HUES48 (cell line): ENCODE measurements around the gene ELK3.

ENCODE experiments used
- H3K27ac ChIP-seq: one replicate; pipeline ENCODE4 v1.7.0; 2013; ENCODE audit warnings: low read depth, low read length, inconsistent platforms
- H3K27me3 ChIP-seq: 2 replicates; pipeline ENCODE4 v1.6.1; 2013; ENCODE audit warnings: mild to moderate bottlenecking, low read length; ENCODE audit not compliant: control insufficient read depth, insufficient read depth
- H3K36me3 ChIP-seq: 2 replicates; pipeline ENCODE4 v1.6.1; 2013; ENCODE audit warnings: low read length; ENCODE audit not compliant: control insufficient read depth, insufficient read depth
- H3K4me1 ChIP-seq: 2 replicates; pipeline ENCODE4 v1.6.1; 2013; ENCODE audit warnings: mild to moderate bottlenecking, low read length; ENCODE audit not compliant: control insufficient read depth, insufficient read depth
- H3K4me3 ChIP-seq: 2 replicates; pipeline ENCODE4 v1.5.1; 2013; ENCODE audit warnings: mild to moderate bottlenecking, low read depth, low read length
- H3K9ac ChIP-seq: 2 replicates; pipeline ENCODE4 v1.6.1; 2013; ENCODE audit warnings: mild to moderate bottlenecking, low read depth, low read length, moderate library complexity
- H3K9me3 ChIP-seq: 2 replicates; pipeline ENCODE4 v1.6.1; 2013; ENCODE audit warnings: low read length; ENCODE audit not compliant: control insufficient read depth, insufficient read depth

Gene ELK3

GRCh38 chr12:96260231-96260630, 66.1 kb downstream of the ELK3 start:
- H3K4me1 ChIP-seq: peaks cover 17% of the 10 kb centered on the region

GRCh38 chr12:96260644-96261043, 66.5 kb downstream of the ELK3 start:
- peaks cover 9% of the 10 kb centered on the region; the same call in 1 of the 2 replicates for H3K36me3 ChIP-seq
- H3K27me3 ChIP-seq: no peaks in the 10 kb centered on the region
- H3K4me1 ChIP-seq: peaks cover 17% of the 10 kb centered on the region
- H3K9ac ChIP-seq: no peak overlapping the region
- H3K4me3 ChIP-seq: no peak overlapping the region
- H3K9me3 ChIP-seq: no peaks in the 10 kb centered on the region
- H3K27ac ChIP-seq: no peak overlapping the region

More at GRCh38 chr12:96260231-96260630, 66.1 kb downstream of the ELK3 start:
- Histone ChIP-seq H3K27me3 (no peaks in the 10 kb centered on the region), H3K9ac (no peak overlapping the region), H3K27ac (no peak overlapping the region), H3K9me3 (no peaks in the 10 kb centered on the region), H3K36me3 (peaks cover 9% of the 10 kb centered on the region; the same call in 1 of the 2 replicates), H3K4me3 (no peak overlapping the region)

- no peak overlapping the region for H3K27ac ChIP-seq
- peaks cover 9% of the 10 kb centered on the region; the same call in 1 of the 2 replicates for H3K36me3 ChIP-seq
- no peak overlapping the region for H3K9ac ChIP-seq
- no peaks in the 10 kb centered on the region for H3K27me3 ChIP-seq
- no peaks in the 10 kb centered on the region for H3K9me3 ChIP-seq
- no peak overlapping the region for H3K4me3 ChIP-seq
- H3K4me1 ChIP-seq: peaks cover 17% of the 10 kb centered on the region
Measured at GRCh38 chr12:96261557-96261956, 67.4 kb downstream of the ELK3 start.

GRCh38 chr12:96263449-96263902, 69.3 kb downstream of the ELK3 start:
- H3K9me3 ChIP-seq: no peaks in the 10 kb centered on the region
- H3K4me1 ChIP-seq: peaks cover 6% of the 10 kb centered on the region; the same call in 1 of the 2 replicates
- no peak overlapping the region for H3K27ac ChIP-seq
- H3K9ac ChIP-seq: no peak overlapping the region
- no peak overlapping the region for H3K4me3 ChIP-seq
- no peaks in the 10 kb centered on the region for H3K27me3 ChIP-seq
- H3K36me3 ChIP-seq: peaks cover 9% of the 10 kb centered on the region; the same call in 1 of the 2 replicates

- no peak overlapping the region for H3K9ac ChIP-seq
- no peak overlapping the region for H3K27ac ChIP-seq
- H3K9me3 ChIP-seq: no peaks in the 10 kb centered on the region
- H3K4me1 ChIP-seq: no peaks in the 10 kb centered on the region
- no peak overlapping the region for H3K4me3 ChIP-seq
- H3K27me3 ChIP-seq: no peaks in the 10 kb centered on the region
- H3K36me3 ChIP-seq: peaks cover 8% of the 10 kb centered on the region
Measured at GRCh38 chr12:96265400-96265799, 71.2 kb downstream of the ELK3 start.

- H3K4me1 ChIP-seq: no peaks in the 10 kb centered on the region
- no peak overlapping the region for H3K27ac ChIP-seq
- no peak overlapping the region for H3K4me3 ChIP-seq
- no peak overlapping the region for H3K9ac ChIP-seq
- H3K27me3 ChIP-seq: no peaks in the 10 kb centered on the region
- no peaks in the 10 kb centered on the region for H3K9me3 ChIP-seq
- H3K36me3 ChIP-seq: peaks cover 4% of the 10 kb centered on the region
Measured at GRCh38 chr12:96265836-96266235, 71.7 kb downstream of the ELK3 start.

GRCh38 chr12:96266238-96266637, 72.1 kb downstream of the ELK3 start:
- Histone ChIP-seq H3K36me3 (peaks cover 2% of the 10 kb centered on the region), H3K9me3 (no peaks in the 10 kb centered on the region), H3K9ac (no peak overlapping the region), H3K27me3 (no peaks in the 10 kb centered on the region), H3K4me3 (no peak overlapping the region), H3K4me1 (no peaks in the 10 kb centered on the region), H3K27ac (no peak overlapping the region)

GRCh38 chr12:96271469-96272199, 77.5 kb downstream of the ELK3 start:
- Histone ChIP-seq H3K4me1 (no peaks in the 10 kb centered on the region), H3K4me3 (no peak overlapping the region), H3K9ac (no peak overlapping the region), H3K27ac (no peak overlapping the region), H3K9me3 (no peaks in the 10 kb centered on the region), H3K36me3 (peaks cover 16% of the 10 kb centered on the region), H3K27me3 (no peaks in the 10 kb centered on the region)

GRCh38 chr12:96274331-96274730, 80.2 kb downstream of the ELK3 start:
- Histone ChIP-seq H3K9ac (no peak overlapping the region), H3K4me1 (no peaks in the 10 kb centered on the region), H3K36me3 (peaks cover 28% of the 10 kb centered on the region), H3K27ac (no peak overlapping the region), H3K27me3 (no peaks in the 10 kb centered on the region), H3K9me3 (no peaks in the 10 kb centered on the region), H3K4me3 (no peak overlapping the region)

GRCh38 chr12:96285158-96285557, 91.0 kb downstream of the ELK3 start:
- peaks cover 59% of the 10 kb centered on the region for H3K36me3 ChIP-seq
- H3K4me1 ChIP-seq: peaks cover 3% of the 10 kb centered on the region; the same call in 1 of the 2 replicates
- no peaks in the 10 kb centered on the region for H3K27me3 ChIP-seq
- H3K4me3 ChIP-seq: no peak overlapping the region
- no peak overlapping the region for H3K27ac ChIP-seq
- H3K9ac ChIP-seq: no peak overlapping the region
- no peaks in the 10 kb centered on the region for H3K9me3 ChIP-seq

- H3K9me3 ChIP-seq: no peaks in the 10 kb centered on the region
- H3K27me3 ChIP-seq: no peaks in the 10 kb centered on the region
- H3K4me1 ChIP-seq: peaks cover 3% of the 10 kb centered on the region; the same call in 1 of the 2 replicates
- no peak overlapping the region for H3K9ac ChIP-seq
- H3K27ac ChIP-seq: no peak overlapping the region
- no peak overlapping the region for H3K4me3 ChIP-seq
- H3K36me3 ChIP-seq: peaks cover 33% of the 10 kb centered on the region
Measured at GRCh38 chr12:96289067-96289466, 94.9 kb downstream of the ELK3 start.
